Endothelial cell of umbilical vein (primary cell): ENCODE data around the gene TARBP2. TPM values are rescaled to one million over a fixed set of nuclear protein-coding genes. Genes with fewer than 3 reads are reported as not detected.

Source experiments
- BruUV-seq: library from RNA; stranded (reverse); fragments of 400-500 nt; replicated peaks from 2 replicates; lab custom pipeline; 2021; lab: Mats Ljungman, UMichigan
- CTCF ChIA-PET: fragments of 300-600, 350-600 bp; sonication (Branson Sonifier 250); formaldehyde crosslinking; loops from one replicate; lab custom pipeline; 2021; ENCODE audit warnings: antibody characterized with exemption, inconsistent platforms; lab: Charles Lee
- POLR2A ChIA-PET: fragments of 300-600, 350-600 bp; sonication (Branson Sonifier 250); formaldehyde crosslinking; loops from one replicate; lab custom pipeline; 2021; ENCODE audit warnings: antibody characterized with exemption, inconsistent platforms; lab: Charles Lee
- DNase-seq: peaks from one replicate; pipeline ENCODE4 v3.0.0-alpha.2; 2011; ENCODE audit warnings: low read depth, low spot score
- FAIRE-seq: peaks from 2 replicates; lab custom pipeline; 2011; peaks lifted over from hg19 to GRCh38; lab: Jason Lieb, UNC
- H2AFZ ChIP-seq: 2 replicates; pipeline ENCODE4 v1.6.0; 2012; ENCODE audit warnings: low read depth, low read length, control low read depth, inconsistent platforms
- H3K27ac ChIP-seq: 2 replicates; pipeline ENCODE4 v1.5.1; 2011; ENCODE audit warnings: low read depth, mild to moderate bottlenecking, control low read depth, low read length, moderate library complexity; ENCODE audit not compliant: insufficient read depth
- H3K27me3 ChIP-seq, 2 experiments: 2 replicates each; pipeline versions ENCODE4 v1.6.0 to v1.6.1; 2011; ENCODE audit warnings: low read length in 2 of 2, mixed read lengths in 1 of 2; ENCODE audit not compliant: control insufficient read depth in 2 of 2, insufficient read depth in 2 of 2
- H3K36me3 ChIP-seq, 2 experiments: 2 replicates in 1 of 2; 3 replicates in 1 of 2; pipeline ENCODE4 v1.5.1; 2011; ENCODE audit warnings: low read length in 2 of 2, mild to moderate bottlenecking in 1 of 2, moderate library complexity in 1 of 2; ENCODE audit not compliant: control insufficient read depth in 2 of 2, insufficient read depth in 2 of 2; ENCODE audit errors: extremely low read depth in 1 of 2
- H3K4me1 ChIP-seq: 3 replicates; pipeline ENCODE4 v1.5.1; 2011; ENCODE audit warnings: mild to moderate bottlenecking, low read length; ENCODE audit not compliant: control insufficient read depth, insufficient read depth; ENCODE audit errors: extremely low read depth
- H3K4me2 ChIP-seq: 2 replicates; pipeline ENCODE4 v1.6.1; 2011; ENCODE audit warnings: low read length, control low read depth, mixed read lengths; ENCODE audit not compliant: insufficient read depth
- H3K4me3 ChIP-seq, 3 experiments: fragments of 200-600 bp in 1 of 3; sonication (generic), shearing (Covaris generic) in 1 of 3; replicated peaks in 1 of 3; 2 replicates each; pipeline ENCODE4 v1.5.1; 2011 to 2016; ENCODE audit warnings: control low read depth in 3 of 3, low read length in 3 of 3, mild to moderate bottlenecking in 2 of 3, inconsistent platforms in 1 of 3, low read depth in 1 of 3, moderate library complexity in 1 of 3; ENCODE audit not compliant: insufficient read depth in 1 of 3
- H3K79me2 ChIP-seq: 2 replicates; pipeline ENCODE4 v1.6.0; 2012; ENCODE audit warnings: low read length, inconsistent platforms; ENCODE audit not compliant: control insufficient read depth, insufficient read depth
- H3K9ac ChIP-seq: replicated peaks from 2 replicates; pipeline ENCODE3; 2011; ENCODE audit warnings: low read length, control low read depth; ENCODE audit not compliant: insufficient read depth; ENCODE audit errors: extremely low read depth
- H3K9me1 ChIP-seq: replicated peaks from 3 replicates; pipeline ENCODE4 v1.6.0; 2011; ENCODE audit warnings: mild to moderate bottlenecking, low read length; ENCODE audit not compliant: control insufficient read depth, insufficient read depth; ENCODE audit errors: extremely low read depth
- H3K9me3 ChIP-seq: replicated peaks from 2 replicates; pipeline ENCODE4 v1.5.1; 2012; ENCODE audit warnings: low read length, inconsistent platforms; ENCODE audit not compliant: control insufficient read depth, insufficient read depth
- H4K20me1 ChIP-seq: replicated peaks from 2 replicates; pipeline ENCODE3; 2011; ENCODE audit warnings: mild to moderate bottlenecking, low read length; ENCODE audit not compliant: control insufficient read depth, insufficient read depth; ENCODE audit errors: extremely low read depth
- CTCF ChIP-seq, 2 donors: IDR thresholded peaks; 1 replicate in 1 of 2; 2 replicates in 1 of 2; pipeline ENCODE4 v1.5.1; 2011; ENCODE audit warnings: low read length in 2 of 2, mild to moderate bottlenecking in 2 of 2, moderate library complexity in 2 of 2, control low read depth in 1 of 2, inconsistent platforms in 1 of 2, low read depth in 1 of 2; ENCODE audit not compliant: insufficient read depth in 1 of 2; ENCODE audit errors: extremely low read depth in 1 of 2
- FOS ChIP-seq: IDR thresholded peaks from 2 replicates; pipeline ENCODE4 v1.6.1; 2011; ENCODE audit warnings: mild to moderate bottlenecking, low read length, moderate library complexity, borderline replicate concordance; ENCODE audit not compliant: insufficient read depth
- GATA2 ChIP-seq: IDR thresholded peaks from 2 replicates; pipeline ENCODE4 v1.7.0; 2011; ENCODE audit warnings: low read depth, mild to moderate bottlenecking, moderate library complexity, mixed read lengths, low read length; ENCODE audit not compliant: insufficient read length, insufficient read depth
- MAX ChIP-seq: IDR thresholded peaks from 2 replicates; pipeline ENCODE4 v1.6.1; 2011; ENCODE audit not compliant: insufficient read depth, insufficient read length
- MYC ChIP-seq: IDR thresholded peaks from one replicate; pipeline ENCODE4 v1.6.1; 2011; ENCODE audit warnings: mild to moderate bottlenecking, low read depth, low read length
- dilution Hi-C: fragments of 300-500 bp; cut with MboI; formaldehyde crosslinking; loops from one replicate; pipeline ENCODE4 v1.15.0; 2019; ENCODE audit warnings: low sequenced_read_pairs; ENCODE audit not compliant: extremely low pct_ligation_motif_present
- intact Hi-C: fragments of 100-400 bp; cut with micrococcal nuclease; formaldehyde crosslinking; loops from one replicate; pipeline ENCODE4 v1.10.0; 2022
- polyA plus RNA-seq, 4 experiments: library from polyadenylated mRNA; depleted of rRNA in 3 of 4; stranded (reverse) in 3 of 4; unstranded in 1 of 4; fragments of >200 nt; gene quantifications; 2 replicates each; pipeline versions ENCODE4 v1.2.1 to v1.2.3, GENCODE V29; 2011 to 2012; ENCODE audit warnings: missing spikeins in 1 of 4
- total RNA-seq: library from RNA; stranded (reverse); gene quantifications from 2 replicates; pipeline ENCODE4 v1.2.3, GENCODE V29; 2021

TARBP2 gene
- total and polyA plus RNA-seq, 2 donors (not counting 3 experiments of a cell fraction or from before 2014, with no cell fraction given) = 57.2 to 82.8 TPM

GRCh38 chr12:53514628-53515290, 13.7 kb downstream of the TARBP2 start:
- intact Hi-C loops (no loop called here), dilution Hi-C loops (no loop called here)
- BruUV-seq = no TSS peak
- no peak overlapping the region for H2AFZ ChIP-seq
- no peak overlapping the region for H3K9ac ChIP-seq
- ChIA-PET CTCF (interaction anchor here (0.7 to 1.0 kb wide), 2 partner anchors 12 to 163 kb away, joined by 3 read pairs; no protein-coding TSS in a partner anchor), POLR2A (no interaction called here)
- H3K27me3 ChIP-seq = no peaks in the 10 kb centered on the region
- TF ChIP-seq CTCF (IDR thresholded peaks at IDR 0.05; ENCODE audit: extremely low read depth in 1 of 2, insufficient read depth in 1 of 2, low read depth in 1 of 2, low read length in 2 of 2) (no peak), FOS (no peak), MYC (no peak), MAX (no peak), GATA2 (no peak)
- H3K4me1 ChIP-seq = no peaks in the 10 kb centered on the region
- no peak overlapping the region for H3K27ac ChIP-seq
- FAIRE-seq (no peak), DNase-seq (no peak)
- H3K4me2 ChIP-seq = no peak overlapping the region
- H4K20me1 ChIP-seq = no peaks in the 10 kb centered on the region
- no peaks in the 10 kb centered on the region for H3K9me1 ChIP-seq
- no peaks in the 10 kb centered on the region for H3K79me2 ChIP-seq
- H3K36me3 ChIP-seq = peaks cover 16 to 35% of the 10 kb centered on the region in 2 experiments
- no peaks in the 10 kb centered on the region for H3K9me3 ChIP-seq
- no peak overlapping the region for H3K4me3 ChIP-seq
